ENCODE data around the gene EPC2.

The EPC2 gene

DNA sequence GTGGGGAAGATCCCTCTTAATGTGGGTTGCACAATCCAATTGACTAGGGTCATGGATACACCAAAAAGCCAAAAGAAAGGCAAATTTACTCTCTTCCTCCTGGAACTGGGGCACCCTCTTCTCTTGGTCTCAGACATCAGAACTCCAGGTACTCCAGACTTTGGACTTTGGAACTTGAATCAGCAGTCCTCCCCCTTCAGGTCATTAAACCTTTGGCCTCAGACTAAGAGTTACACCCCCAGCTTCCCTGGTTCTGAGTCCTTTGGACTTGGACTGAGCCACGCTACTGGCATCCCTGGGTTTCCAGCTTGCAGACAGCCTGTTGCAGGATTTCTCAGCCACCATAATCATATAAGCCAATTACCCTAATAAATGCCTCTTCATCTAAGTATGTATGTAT is 179.6 kb downstream of the EPC2 start:
- no peak for DNase-seq (ENCODE audit: low read depth, low spot score)
- in situ Hi-C loops (cut with HindIII; ENCODE audit: low sequenced_read_pairs): no loop called here
- no peak overlapping the region for H3K4me3 ChIP-seq (ENCODE audit: low read depth, low read length)
- TF ChIP-seq, protein P1, sequence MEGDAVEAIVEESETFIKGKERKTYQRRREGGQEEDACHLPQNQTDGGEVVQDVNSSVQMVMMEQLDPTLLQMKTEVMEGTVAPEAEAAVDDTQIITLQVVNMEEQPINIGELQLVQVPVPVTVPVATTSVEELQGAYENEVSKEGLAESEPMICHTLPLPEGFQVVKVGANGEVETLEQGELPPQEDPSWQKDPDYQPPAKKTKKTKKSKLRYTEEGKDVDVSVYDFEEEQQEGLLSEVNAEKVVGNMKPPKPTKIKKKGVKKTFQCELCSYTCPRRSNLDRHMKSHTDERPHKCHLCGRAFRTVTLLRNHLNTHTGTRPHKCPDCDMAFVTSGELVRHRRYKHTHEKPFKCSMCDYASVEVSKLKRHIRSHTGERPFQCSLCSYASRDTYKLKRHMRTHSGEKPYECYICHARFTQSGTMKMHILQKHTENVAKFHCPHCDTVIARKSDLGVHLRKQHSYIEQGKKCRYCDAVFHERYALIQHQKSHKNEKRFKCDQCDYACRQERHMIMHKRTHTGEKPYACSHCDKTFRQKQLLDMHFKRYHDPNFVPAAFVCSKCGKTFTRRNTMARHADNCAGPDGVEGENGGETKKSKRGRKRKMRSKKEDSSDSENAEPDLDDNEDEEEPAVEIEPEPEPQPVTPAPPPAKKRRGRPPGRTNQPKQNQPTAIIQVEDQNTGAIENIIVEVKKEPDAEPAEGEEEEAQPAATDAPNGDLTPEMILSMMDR (IDR thresholded peaks at IDR 0.05; ENCODE audit: low read depth, low read length): no peak

DNA sequence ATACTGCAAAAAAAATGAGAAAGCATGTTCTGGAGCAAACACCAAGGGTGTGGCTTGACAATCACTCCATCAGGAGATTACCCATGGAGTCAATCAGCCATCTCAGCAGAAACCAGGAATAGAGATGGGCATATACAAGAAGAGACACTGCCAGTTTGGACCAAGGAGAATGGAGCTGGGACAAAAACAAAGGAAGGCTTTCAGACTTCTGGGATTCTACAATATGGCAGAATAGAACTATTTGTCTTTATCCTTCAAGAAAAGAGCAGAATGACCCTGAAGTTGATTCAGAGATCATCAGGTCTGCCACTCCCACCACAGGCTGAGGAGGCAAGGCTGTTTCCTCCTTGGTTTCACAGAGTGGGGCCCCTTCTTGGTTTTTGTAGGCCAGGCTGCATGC is 182.2 kb downstream of the EPC2 start:
- H3K4me3 ChIP-seq (ENCODE audit: low read depth, low read length): no peak overlapping the region
- in situ Hi-C loops (cut with HindIII; ENCODE audit: low sequenced_read_pairs): no loop called here

DNA sequence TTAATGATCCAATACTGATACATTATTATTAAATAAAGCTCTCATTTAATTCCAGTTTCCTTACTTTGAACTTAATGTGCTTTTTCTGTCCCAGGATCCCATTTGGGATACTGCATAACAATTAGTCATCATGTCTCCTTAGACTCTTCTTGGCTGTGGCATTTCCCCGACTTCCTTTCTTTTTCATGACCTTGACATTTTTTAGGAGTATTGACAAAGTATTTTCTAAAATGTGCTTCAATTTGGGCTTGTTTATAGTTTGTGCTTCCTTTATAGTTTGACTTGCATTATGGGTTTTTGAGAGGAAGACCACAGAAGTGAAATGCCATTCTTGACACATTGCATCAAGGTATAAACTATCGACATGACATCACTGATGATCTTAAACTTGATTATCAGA is 184.4 kb downstream of the EPC2 start:
- in situ Hi-C loops (cut with HindIII; ENCODE audit: low sequenced_read_pairs): no loop called here
- DNase-seq (ENCODE audit: low read depth, low spot score): no peak
- no peak overlapping the region for H3K4me3 ChIP-seq (ENCODE audit: low read depth, low read length)
- TF ChIP-seq, protein P1 (IDR thresholded peaks at IDR 0.05; ENCODE audit: low read depth, low read length): no peak

More for the DNA sequence above, 182.2 kb downstream of the EPC2 start:
- no peak for DNase-seq (ENCODE audit: low read depth, low spot score)
- TF ChIP-seq, protein P1 (IDR thresholded peaks at IDR 0.05; ENCODE audit: low read depth, low read length): no peak

DNA sequence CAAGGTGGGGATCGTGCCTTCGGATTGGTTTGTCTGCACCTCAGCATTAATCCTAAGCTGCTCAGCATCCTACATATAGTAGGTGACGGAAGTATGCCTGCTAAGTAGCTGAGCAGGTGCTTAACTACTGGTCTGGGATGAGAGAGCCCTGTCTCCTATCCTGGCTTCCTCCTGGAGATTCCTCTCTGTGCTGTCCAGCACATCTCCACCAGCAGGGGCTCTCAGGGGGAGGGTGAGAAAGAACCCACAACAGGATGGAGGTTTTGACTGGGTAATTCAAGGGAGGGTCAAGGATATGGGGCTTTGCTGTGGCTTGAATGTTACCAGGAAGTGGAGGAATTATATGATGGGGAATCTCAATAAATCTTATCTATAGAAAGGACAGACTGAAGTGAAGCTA is 185.1 kb downstream of the EPC2 start:
- TF ChIP-seq, protein P1 (IDR thresholded peaks at IDR 0.05; ENCODE audit: low read depth, low read length): peak; percentile 13
- in situ Hi-C loops (cut with HindIII; ENCODE audit: low sequenced_read_pairs): no loop called here
- H3K4me3 ChIP-seq (ENCODE audit: low read depth, low read length): no peak overlapping the region
- no peak for DNase-seq (ENCODE audit: low read depth, low spot score)

DNA sequence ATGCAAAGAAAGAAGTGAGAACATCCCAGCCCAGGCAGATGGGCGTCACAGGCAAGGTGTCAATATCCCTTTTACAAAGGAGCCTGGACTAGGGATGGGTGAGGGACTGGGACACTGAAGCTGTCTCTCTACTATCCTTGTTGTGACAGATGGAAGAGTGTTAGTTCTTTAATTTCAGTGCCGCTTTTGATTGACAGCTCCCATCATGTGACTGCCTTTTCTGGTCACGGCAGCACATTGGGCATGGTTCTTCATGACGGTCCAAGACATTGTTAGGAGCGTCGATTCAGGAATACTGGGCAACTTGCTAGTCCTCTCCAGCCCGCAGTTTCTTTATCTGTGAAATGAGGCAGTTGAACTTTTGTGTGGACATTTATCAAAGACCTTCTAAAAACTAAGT is 188.1 kb downstream of the EPC2 start:
- in situ Hi-C loops (cut with HindIII; ENCODE audit: low sequenced_read_pairs): no loop called here
- TF ChIP-seq, protein P1 (IDR thresholded peaks at IDR 0.05; ENCODE audit: low read depth, low read length): no peak
- H3K4me3 ChIP-seq (ENCODE audit: low read depth, low read length): no peak overlapping the region
- DNase-seq (ENCODE audit: low read depth, low spot score): no peak
